K562 treated with DMSO at 1 percent for 12 hours (cell line): ENCODE results near the gene CHERP. TPM values are rescaled to one million over a fixed set of nuclear protein-coding genes. Genes with fewer than 3 reads are reported as not detected.

Experiments used
- total RNA-seq: library from RNA; unstranded; fragments of 300-600 nt; gene quantifications from 2 replicates; pipeline ENCODE4 v1.2.3, GENCODE V29; 2022; ENCODE audit not compliant: insufficient read depth

Gene CHERP, protein sequence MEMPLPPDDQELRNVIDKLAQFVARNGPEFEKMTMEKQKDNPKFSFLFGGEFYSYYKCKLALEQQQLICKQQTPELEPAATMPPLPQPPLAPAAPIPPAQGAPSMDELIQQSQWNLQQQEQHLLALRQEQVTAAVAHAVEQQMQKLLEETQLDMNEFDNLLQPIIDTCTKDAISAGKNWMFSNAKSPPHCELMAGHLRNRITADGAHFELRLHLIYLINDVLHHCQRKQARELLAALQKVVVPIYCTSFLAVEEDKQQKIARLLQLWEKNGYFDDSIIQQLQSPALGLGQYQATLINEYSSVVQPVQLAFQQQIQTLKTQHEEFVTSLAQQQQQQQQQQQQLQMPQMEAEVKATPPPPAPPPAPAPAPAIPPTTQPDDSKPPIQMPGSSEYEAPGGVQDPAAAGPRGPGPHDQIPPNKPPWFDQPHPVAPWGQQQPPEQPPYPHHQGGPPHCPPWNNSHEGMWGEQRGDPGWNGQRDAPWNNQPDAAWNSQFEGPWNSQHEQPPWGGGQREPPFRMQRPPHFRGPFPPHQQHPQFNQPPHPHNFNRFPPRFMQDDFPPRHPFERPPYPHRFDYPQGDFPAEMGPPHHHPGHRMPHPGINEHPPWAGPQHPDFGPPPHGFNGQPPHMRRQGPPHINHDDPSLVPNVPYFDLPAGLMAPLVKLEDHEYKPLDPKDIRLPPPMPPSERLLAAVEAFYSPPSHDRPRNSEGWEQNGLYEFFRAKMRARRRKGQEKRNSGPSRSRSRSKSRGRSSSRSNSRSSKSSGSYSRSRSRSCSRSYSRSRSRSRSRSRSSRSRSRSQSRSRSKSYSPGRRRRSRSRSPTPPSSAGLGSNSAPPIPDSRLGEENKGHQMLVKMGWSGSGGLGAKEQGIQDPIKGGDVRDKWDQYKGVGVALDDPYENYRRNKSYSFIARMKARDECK
- 20.1 and 44.7 TPM in 2 replicates for total RNA-seq

DNA sequence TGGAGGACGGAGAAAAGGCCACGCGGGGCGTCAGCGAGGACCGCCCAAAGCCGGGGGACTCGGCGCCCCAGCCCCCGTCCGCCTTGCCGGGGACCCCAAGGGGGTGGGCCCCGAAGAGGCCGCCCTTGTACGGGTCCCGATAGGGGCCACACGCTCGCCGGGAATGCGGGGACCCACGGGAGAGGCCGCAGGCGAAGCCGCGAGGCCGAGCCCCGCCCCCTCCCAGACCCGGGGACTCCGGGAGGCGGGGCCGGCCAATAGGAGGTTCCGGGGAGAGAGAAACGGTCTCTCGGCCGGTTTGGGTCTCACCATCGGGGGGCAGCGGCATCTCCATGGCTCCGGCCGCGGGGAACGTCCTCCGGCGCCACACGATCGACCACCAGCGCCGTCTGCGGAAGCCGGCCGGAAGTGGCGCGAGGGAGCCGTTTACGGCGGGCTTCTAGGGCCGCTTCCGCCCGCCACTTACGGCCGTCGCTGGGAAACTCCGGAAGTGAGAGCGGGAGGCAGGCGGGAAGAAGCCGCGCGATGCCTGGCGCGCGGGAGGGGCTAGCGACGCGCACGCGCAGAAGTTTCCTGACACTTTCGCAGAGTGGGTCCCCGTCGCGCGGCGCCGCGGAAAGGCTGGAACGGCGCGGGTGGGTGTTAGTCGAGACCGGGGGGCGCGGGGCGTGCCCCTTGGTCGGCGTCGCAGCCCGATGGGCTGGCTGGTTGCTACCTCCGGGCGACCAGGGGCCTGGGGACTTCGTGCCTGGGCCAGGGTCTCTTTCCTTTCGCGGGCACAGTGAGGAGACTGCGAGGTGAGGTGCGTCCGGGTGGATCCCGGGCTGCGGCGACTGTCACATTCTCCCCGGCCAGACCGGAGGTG, at the start of gene CHERP:
TSS of gene CHERP (minus strand) at position 393 of the 865 bp plus-strand sequence. CDS start at position 334, 59 bp downstream.

DNA sequence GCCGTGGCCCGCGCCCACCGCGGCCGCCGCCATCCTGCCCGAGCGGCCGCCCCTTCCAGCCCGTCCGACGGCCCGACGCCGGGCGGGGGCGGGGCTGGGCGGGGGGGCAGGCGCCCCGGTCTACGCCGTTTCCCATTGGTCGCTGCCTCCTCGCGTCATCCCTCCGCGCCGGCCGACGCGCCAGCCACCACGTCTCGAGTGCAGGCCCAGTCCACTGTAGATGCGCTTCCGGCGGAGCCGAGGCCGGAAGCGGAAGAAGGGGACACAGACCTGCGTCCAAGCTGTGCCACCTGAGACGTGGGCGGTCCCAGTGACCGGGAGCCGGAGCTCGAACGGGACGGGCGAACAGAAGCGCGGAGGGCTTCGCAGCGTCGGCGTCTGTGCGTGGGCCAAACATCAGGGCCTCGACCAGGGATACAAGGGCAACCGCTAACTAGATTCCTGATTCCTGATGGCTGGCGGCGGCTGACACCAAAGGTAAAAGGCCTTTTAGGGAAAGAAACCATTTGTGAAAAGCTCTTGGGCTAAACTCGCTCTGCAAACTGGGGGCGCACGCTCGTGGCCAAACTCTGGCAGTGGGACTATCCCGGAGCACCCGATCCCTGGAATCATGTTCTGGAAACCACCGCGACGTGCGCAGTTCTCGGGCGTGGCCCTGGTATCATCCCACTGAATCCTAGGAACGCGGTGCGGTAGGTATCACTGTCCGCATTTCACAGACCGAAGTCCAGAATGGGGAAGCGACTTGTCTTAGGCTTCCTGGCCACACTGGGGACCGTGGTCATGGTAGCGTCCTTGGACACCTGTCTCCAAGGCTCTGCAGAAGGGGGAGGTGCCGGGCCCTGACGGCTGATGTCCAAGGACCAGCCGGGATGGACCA, 30.3 kb upstream of the CHERP start, which contains the start of gene SLC35E1:
TSS of gene SLC35E1 (minus strand) at position 84 of the 880 bp plus-strand sequence. CDS start at position 33, 51 bp downstream.

DNA sequence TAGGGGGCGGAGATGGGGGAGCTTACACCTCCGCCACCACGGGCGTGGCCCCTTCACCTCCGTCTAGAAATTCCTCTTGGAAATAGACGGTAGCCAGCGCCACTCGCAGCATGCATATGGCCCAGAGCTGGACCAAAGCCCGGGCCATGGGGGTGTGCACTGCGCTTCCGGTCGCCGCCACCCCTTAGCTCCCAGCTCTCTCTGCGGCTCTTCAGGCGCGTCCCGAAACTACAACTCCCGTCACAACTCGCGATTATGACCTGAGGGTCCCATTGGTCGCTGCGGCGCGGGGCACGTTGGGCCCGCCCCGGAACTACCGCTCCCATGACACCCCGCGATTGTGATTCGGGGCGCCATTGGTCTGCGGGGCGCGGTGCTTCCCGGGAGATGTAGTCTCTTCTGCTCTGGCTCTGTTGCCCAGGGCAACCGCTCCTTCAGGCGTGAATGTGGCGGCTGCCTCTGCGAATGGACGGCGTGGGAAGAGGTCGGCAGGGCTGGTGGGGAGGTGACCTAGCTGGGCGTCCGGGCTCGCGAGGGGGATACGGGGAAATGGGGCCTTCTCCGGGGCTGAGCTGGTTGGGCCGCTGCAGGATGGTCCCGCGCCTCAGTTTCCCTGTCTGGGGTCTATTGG, 46.1 kb downstream of the CHERP start, which contains the start of the genes C19orf44 and CALR3:
TSS of gene C19orf44 (plus strand) at position 413 of the 631 bp plus-strand sequence. CDS start 4,399 bp downstream, outside the sequence.
TSS of gene CALR3 (minus strand) at position 186 of the 631 bp plus-strand sequence. CDS start at position 148, 38 bp downstream.

Other genes starting within 250 kb of the CHERP start
- gene KLF2, start 217.6 kb downstream of the CHERP start, total RNA-seq, result 2.2 and 3.6 TPM in 2 replicates
- 41.7 and 46.4 TPM in 2 replicates for gene EPS15L1, start 70.5 kb downstream of the CHERP start, total RNA-seq
- not detected in 2 replicates for gene CALR3, start 46.3 kb downstream of the CHERP start, total RNA-seq
- 1.4 and 2.9 TPM in 2 replicates for gene C19orf44, start 46.0 kb downstream of the CHERP start, total RNA-seq
- 12.1 and 32.5 TPM in 2 replicates for gene SLC35E1, start 30.0 kb upstream of the CHERP start, total RNA-seq
- gene MED26, start 85.8 kb upstream of the CHERP start, total RNA-seq, result 7.5 and 8.5 TPM in 2 replicates
- gene SMIM7, start 117.7 kb upstream of the CHERP start, total RNA-seq, result 75.3 and 78.7 TPM in 2 replicates
- gene TMEM38A, start 118.7 kb upstream of the CHERP start, total RNA-seq, result 4.3 and 7.1 TPM in 2 replicates
- not detected in 2 replicates for gene NWD1, start 177.4 kb upstream of the CHERP start, total RNA-seq